Activated naive CD4-positive, alpha-beta T cell treated with anti-CD3 and anti-CD28 coated beads, Interleukin-2, amount 50 U/mL, for 24 hours (primary cell): ENCODE results near the gene CUX1.
"Not testable (repeated sequence)": the region's sequence is repeated elsewhere in the genome, so short reads cannot be mapped to it uniquely, and the experiment has no call there.

Experiments used
- H3K27ac Mint-ChIP-seq: one replicate; pipeline ENCODE4 v1.8.0; 2021; ENCODE audit warnings: mild to moderate bottlenecking, mixed read lengths
- H3K27me3 Mint-ChIP-seq: one replicate; pipeline ENCODE4 v1.8.0; 2021; ENCODE audit warnings: mixed read lengths
- H3K36me3 Mint-ChIP-seq: one replicate; pipeline ENCODE4 v1.8.0; 2021; ENCODE audit warnings: mixed read lengths
- H3K4me1 Mint-ChIP-seq: one replicate; pipeline ENCODE4 v1.8.0; 2021; ENCODE audit warnings: mixed read lengths
- H3K4me3 Mint-ChIP-seq: one replicate; pipeline ENCODE4 v1.8.0; 2021; ENCODE audit warnings: mild to moderate bottlenecking, mixed read lengths
- H3K9me3 Mint-ChIP-seq: one replicate; pipeline ENCODE4 v1.8.0; 2021; ENCODE audit warnings: mixed read lengths

Gene CUX1

GRCh38 chr7:102019461-102019860, 202.0 kb downstream of the CUX1 start:
- Mint-ChIP-seq H3K36me3 (peaks cover 2% of the 10 kb centered on the region), H3K9me3 (no peaks in the 10 kb centered on the region), H3K4me3 (no peak overlapping the region), H3K4me1 (peaks cover 9% of the 10 kb centered on the region), H3K27me3 (no peaks in the 10 kb centered on the region), H3K27ac (no peak overlapping the region)

GRCh38 chr7:102021841-102022618, 204.6 kb downstream of the CUX1 start:
- no peak overlapping the region for H3K27ac Mint-ChIP-seq
- H3K9me3 Mint-ChIP-seq: no peaks in the 10 kb centered on the region
- H3K27me3 Mint-ChIP-seq: no peaks in the 10 kb centered on the region
- H3K36me3 Mint-ChIP-seq: peaks cover 5% of the 10 kb centered on the region
- no peak overlapping the region for H3K4me3 Mint-ChIP-seq
- H3K4me1 Mint-ChIP-seq: peaks cover 13% of the 10 kb centered on the region

- H3K27ac Mint-ChIP-seq: no peak overlapping the region
- peaks cover 13% of the 10 kb centered on the region for H3K4me1 Mint-ChIP-seq
- H3K4me3 Mint-ChIP-seq: no peak overlapping the region
- peaks cover 5% of the 10 kb centered on the region for H3K36me3 Mint-ChIP-seq
- H3K9me3 Mint-ChIP-seq: no peaks in the 10 kb centered on the region
- H3K27me3 Mint-ChIP-seq: no peaks in the 10 kb centered on the region
These were observed 206.8 kb downstream of the CUX1 start for GRCh38 chr7:102024005-102024768.

- peaks cover 13% of the 10 kb centered on the region for H3K4me1 Mint-ChIP-seq
- H3K36me3 Mint-ChIP-seq: peaks cover 5% of the 10 kb centered on the region
- no peak overlapping the region for H3K27ac Mint-ChIP-seq
These were observed 207.5 kb downstream of the CUX1 start for GRCh38 chr7:102024769-102025391.

GRCh38 chr7:102025777-102026176, 208.4 kb downstream of the CUX1 start:
- not testable (repeated sequence) for H3K9me3 Mint-ChIP-seq, H3K27ac Mint-ChIP-seq, H3K36me3 Mint-ChIP-seq, H3K4me3 Mint-ChIP-seq, H3K27me3 Mint-ChIP-seq
- H3K4me1 Mint-ChIP-seq: peaks cover 13% of the 10 kb centered on the region

More at GRCh38 chr7:102024769-102025391, 207.5 kb downstream of the CUX1 start:
- no peaks in the 10 kb centered on the region for H3K27me3 Mint-ChIP-seq
- no peaks in the 10 kb centered on the region for H3K9me3 Mint-ChIP-seq
- no peak overlapping the region for H3K4me3 Mint-ChIP-seq

- no peaks in the 10 kb centered on the region for H3K27me3 Mint-ChIP-seq
- H3K27ac Mint-ChIP-seq: no peak overlapping the region
- peaks cover 12% of the 10 kb centered on the region for H3K4me1 Mint-ChIP-seq
- H3K4me3 Mint-ChIP-seq: no peak overlapping the region
- H3K9me3 Mint-ChIP-seq: no peaks in the 10 kb centered on the region
- H3K36me3 Mint-ChIP-seq: peaks cover 4% of the 10 kb centered on the region
These were observed 210.9 kb downstream of the CUX1 start for GRCh38 chr7:102028206-102028826.

- Mint-ChIP-seq H3K4me3 (no peak overlapping the region), H3K36me3 (peaks cover 2% of the 10 kb centered on the region), H3K27me3 (no peaks in the 10 kb centered on the region), H3K27ac (no peak overlapping the region), H3K4me1 (peaks cover 5% of the 10 kb centered on the region), H3K9me3 (no peaks in the 10 kb centered on the region)
These were observed 212.2 kb downstream of the CUX1 start for GRCh38 chr7:102029616-102030015.

GRCh38 chr7:102030696-102031095, 213.3 kb downstream of the CUX1 start:
- Mint-ChIP-seq H3K4me1 (no peaks in the 10 kb centered on the region), H3K36me3 (no peaks in the 10 kb centered on the region), H3K9me3 (no peaks in the 10 kb centered on the region)

GRCh38 chr7:102036958-102037357, 219.5 kb downstream of the CUX1 start:
- H3K4me3 Mint-ChIP-seq: no peak overlapping the region
- H3K36me3 Mint-ChIP-seq: peaks cover 5% of the 10 kb centered on the region
- H3K27ac Mint-ChIP-seq: no peak overlapping the region
- no peaks in the 10 kb centered on the region for H3K27me3 Mint-ChIP-seq
- no peaks in the 10 kb centered on the region for H3K9me3 Mint-ChIP-seq
- H3K4me1 Mint-ChIP-seq: no peaks in the 10 kb centered on the region

More at GRCh38 chr7:102030696-102031095, 213.3 kb downstream of the CUX1 start:
- Mint-ChIP-seq H3K4me3 (no peak overlapping the region), H3K27ac (no peak overlapping the region), H3K27me3 (no peaks in the 10 kb centered on the region)

GRCh38 chr7:102039706-102040105, 222.3 kb downstream of the CUX1 start:
- Mint-ChIP-seq H3K9me3 (no peaks in the 10 kb centered on the region), H3K27me3 (no peaks in the 10 kb centered on the region), H3K27ac (no peak overlapping the region), H3K4me1 (peaks cover 9% of the 10 kb centered on the region), H3K4me3 (no peak overlapping the region), H3K36me3 (peaks cover 5% of the 10 kb centered on the region)

- Mint-ChIP-seq H3K9me3 (no peaks in the 10 kb centered on the region), H3K4me1 (peaks cover 9% of the 10 kb centered on the region), H3K4me3 (no peak overlapping the region), H3K27ac (no peak overlapping the region), H3K36me3 (peaks cover 5% of the 10 kb centered on the region), H3K27me3 (no peaks in the 10 kb centered on the region)
These were observed 223.1 kb downstream of the CUX1 start for GRCh38 chr7:102040569-102040968.

GRCh38 chr7:102042016-102042656, 224.7 kb downstream of the CUX1 start:
- Mint-ChIP-seq H3K27ac (no peak overlapping the region), H3K27me3 (no peaks in the 10 kb centered on the region), H3K9me3 (no peaks in the 10 kb centered on the region), H3K4me1 (peaks cover 9% of the 10 kb centered on the region), H3K4me3 (no peak overlapping the region), H3K36me3 (peaks cover 5% of the 10 kb centered on the region)

- H3K9me3 Mint-ChIP-seq, H3K27ac Mint-ChIP-seq, H3K36me3 Mint-ChIP-seq, H3K4me1 Mint-ChIP-seq, H3K27me3 Mint-ChIP-seq, H3K4me3 Mint-ChIP-seq: not testable (repeated sequence)
These were observed 225.4 kb downstream of the CUX1 start for GRCh38 chr7:102042796-102043195.

- H3K27me3 Mint-ChIP-seq: no peaks in the 10 kb centered on the region
- H3K36me3 Mint-ChIP-seq: peaks cover 10% of the 10 kb centered on the region
- H3K4me1 Mint-ChIP-seq: peaks cover 9% of the 10 kb centered on the region
- H3K4me3 Mint-ChIP-seq: no peak overlapping the region
- H3K9me3 Mint-ChIP-seq: no peaks in the 10 kb centered on the region
- no peak overlapping the region for H3K27ac Mint-ChIP-seq
These were observed 227.2 kb downstream of the CUX1 start for GRCh38 chr7:102044641-102044983.

GRCh38 chr7:102044984-102045673, 227.7 kb downstream of the CUX1 start:
- Mint-ChIP-seq H3K4me1 (peaks cover 9% of the 10 kb centered on the region), H3K27me3 (no peaks in the 10 kb centered on the region), H3K27ac (no peak overlapping the region), H3K9me3 (no peaks in the 10 kb centered on the region), H3K36me3 (peaks cover 6% of the 10 kb centered on the region), H3K4me3 (no peak overlapping the region)
